NCI-H146 treated with DMSO at 0.1 percent for 48 hours (cell line): Measurements from ENCODE around the gene UBE2E2.
"Not testable (repeated sequence)": the region's sequence is repeated elsewhere in the genome, so short reads cannot be mapped to it uniquely, and the experiment has no call there.

ENCODE experiments used
- DNase-seq: peaks from one replicate; lab custom pipeline; 2025; ENCODE audit not compliant: unreplicated experiment; lab: John Stamatoyannopoulos, UW

UBE2E2 gene

GRCh38 chr3:23608650-23609049 lies 405.5 kb downstream of the UBE2E2 start:
- no peak for DNase-seq

GRCh38 chr3:23611737-23612295 lies 408.7 kb downstream of the UBE2E2 start:
- no peak for DNase-seq

GRCh38 chr3:23612296-23612891 lies 409.3 kb downstream of the UBE2E2 start:
- DNase-seq: no peak

GRCh38 chr3:23615068-23615467 lies 411.9 kb downstream of the UBE2E2 start:
- DNase-seq: no peak

GRCh38 chr3:23618475-23618874 lies 415.3 kb downstream of the UBE2E2 start:
- DNase-seq: not testable (repeated sequence)

- DNase-seq: no peak
Observed at GRCh38 chr3:23619705-23620637, 416.8 kb downstream of the UBE2E2 start.

GRCh38 chr3:23620638-23621015 lies 417.5 kb downstream of the UBE2E2 start:
- no peak for DNase-seq

- no peak for DNase-seq
Observed at GRCh38 chr3:23623844-23624243, 420.7 kb downstream of the UBE2E2 start.

- no peak for DNase-seq
Observed at GRCh38 chr3:23624305-23624704, 421.2 kb downstream of the UBE2E2 start.

GRCh38 chr3:23626442-23626841 lies 423.3 kb downstream of the UBE2E2 start:
- no peak for DNase-seq

GRCh38 chr3:23629181-23629894 lies 426.2 kb downstream of the UBE2E2 start:
- no peak for DNase-seq

GRCh38 chr3:23633261-23633960 lies 430.3 kb downstream of the UBE2E2 start:
- DNase-seq: no peak

GRCh38 chr3:23637339-23637738 lies 434.2 kb downstream of the UBE2E2 start:
- no peak for DNase-seq

- no peak for DNase-seq
Observed at GRCh38 chr3:23640471-23641146, 437.5 kb downstream of the UBE2E2 start.
